ENCODE data around the gene C22orf39. TPM values are rescaled to one million over a fixed set of nuclear protein-coding genes. Genes with fewer than 3 reads are reported as not detected.

C22orf39 gene
- polyA plus RNA-seq, 1 of the 3 experiments (the other 2 are of a cell fraction): 17.7 TPM

DNA sequence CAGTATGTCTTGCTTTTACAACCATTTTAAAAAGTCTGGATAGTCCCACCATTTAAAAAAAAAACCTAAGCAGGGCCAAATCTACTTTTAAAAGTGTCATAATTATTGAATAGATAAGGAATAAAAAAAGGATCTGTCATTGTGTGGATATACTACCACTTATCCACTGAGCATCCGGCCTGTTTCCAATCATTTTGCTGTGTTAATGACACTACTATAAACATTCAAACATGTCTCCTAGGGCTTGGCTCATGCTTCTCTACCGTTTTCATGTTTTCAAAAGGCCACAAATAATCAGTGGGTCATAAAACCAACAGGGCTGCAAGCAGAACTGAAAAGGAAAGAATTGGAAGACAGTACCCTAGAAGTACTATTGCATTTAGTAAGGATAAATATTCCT lies 12.5 kb upstream of the C22orf39 start:
- no peaks in the 10 kb centered on the region for H3K79me2 ChIP-seq (ENCODE audit: insufficient read depth)
- no peaks in the 10 kb centered on the region for H4K20me1 ChIP-seq (ENCODE audit: insufficient read depth)
- peaks cover 69 to 82% of the 10 kb centered on the region in 2 experiments for H3K36me3 ChIP-seq (replicated peaks in 1 of 2; ENCODE audit: control insufficient read depth in 1 of 2, insufficient read depth in 2 of 2, low read length in 1 of 2)
- no peak for DNase-seq
- H3K27me3 ChIP-seq (ENCODE audit: insufficient read depth): no peaks in the 10 kb centered on the region
- no peak overlapping the region for H3K4me2 ChIP-seq
- TF ChIP-seq, protein P1, sequence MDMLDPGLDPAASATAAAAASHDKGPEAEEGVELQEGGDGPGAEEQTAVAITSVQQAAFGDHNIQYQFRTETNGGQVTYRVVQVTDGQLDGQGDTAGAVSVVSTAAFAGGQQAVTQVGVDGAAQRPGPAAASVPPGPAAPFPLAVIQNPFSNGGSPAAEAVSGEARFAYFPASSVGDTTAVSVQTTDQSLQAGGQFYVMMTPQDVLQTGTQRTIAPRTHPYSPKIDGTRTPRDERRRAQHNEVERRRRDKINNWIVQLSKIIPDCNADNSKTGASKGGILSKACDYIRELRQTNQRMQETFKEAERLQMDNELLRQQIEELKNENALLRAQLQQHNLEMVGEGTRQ (IDR thresholded peaks at IDR 0.05; ENCODE audit: borderline replicate concordance, low read depth, low read length): no peak
- no peak for TF ChIP-seq NRF1 (IDR thresholded peaks at IDR 0.05; ENCODE audit: low read depth, low read length)
- TF ChIP-seq YY1 (IDR thresholded peaks at IDR 0.05; ENCODE audit: low read depth): no peak
- TF ChIP-seq ELF1 (IDR thresholded peaks at IDR 0.05): no peak
- no peak for TF ChIP-seq RAD21 (IDR thresholded peaks at IDR 0.05; ENCODE audit: low read length)
- TF ChIP-seq, protein P2, sequence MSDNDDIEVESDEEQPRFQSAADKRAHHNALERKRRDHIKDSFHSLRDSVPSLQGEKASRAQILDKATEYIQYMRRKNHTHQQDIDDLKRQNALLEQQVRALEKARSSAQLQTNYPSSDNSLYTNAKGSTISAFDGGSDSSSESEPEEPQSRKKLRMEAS (IDR thresholded peaks at IDR 0.05; ENCODE audit: low read depth): no peak
- TF ChIP-seq TEAD4 (IDR thresholded peaks at IDR 0.05; ENCODE audit: borderline replicate concordance, insufficient read depth): no peak
- no peaks in the 10 kb centered on the region for H3K9me3 ChIP-seq
- H2AFZ ChIP-seq (ENCODE audit: low read depth): no peak overlapping the region
- no peaks in the 10 kb centered on the region; a peak in 1 of 4 replicates for H3K4me1 ChIP-seq (ENCODE audit: control insufficient read depth in 1 of 2, insufficient read depth in 2 of 2, low read depth in 1 of 2, low read length in 1 of 2)
- no peaks in the 10 kb centered on the region for H3F3A ChIP-seq (replicated peaks; ENCODE audit: insufficient read depth)
- CTCF ChIA-PET: no interaction called here
- H3K27ac ChIP-seq (ENCODE audit: low read depth in 2 of 2, low read length in 1 of 2): no peak overlapping the region
- POLR2A ChIA-PET: no interaction called here
- WGBS (ENCODE audit: low lambda C conversion rate): 98% methylated on average over 2 of the region's 2 CpGs
- no peak overlapping the region for H3K4me3 ChIP-seq (ENCODE audit: low read depth in 2 of 2, low read length in 1 of 2)
- H3K9ac ChIP-seq: no peak overlapping the region
- no peaks in the 10 kb centered on the region for H3K9me2 ChIP-seq

DNA sequence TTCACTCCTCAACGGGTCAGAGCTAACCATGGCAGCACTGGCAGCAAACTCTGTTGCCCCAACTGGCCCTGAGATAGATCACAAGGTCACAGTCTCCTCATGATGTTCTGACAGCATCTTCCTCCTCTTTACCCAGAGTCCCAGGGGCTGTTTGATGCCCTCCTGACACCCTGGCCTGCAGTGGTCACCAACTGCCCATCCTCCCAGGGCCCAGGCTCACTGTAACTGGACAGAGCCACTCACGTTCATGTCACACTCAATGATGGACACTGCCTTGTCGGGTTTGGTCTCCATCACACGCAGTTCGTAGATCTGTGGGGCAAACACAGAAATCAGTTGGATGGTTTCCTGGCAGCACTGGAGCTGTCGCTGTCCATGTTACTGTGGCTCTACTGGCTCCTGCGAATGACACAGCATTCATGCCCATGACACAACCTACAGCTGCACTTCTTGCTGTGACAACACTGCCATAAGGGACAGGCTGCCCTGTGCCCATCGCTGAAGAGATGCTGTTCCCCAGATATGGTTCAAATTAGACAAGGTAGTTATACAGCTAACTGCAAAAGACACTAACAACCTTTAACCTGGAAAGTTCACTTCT lies 10.4 kb upstream of the C22orf39 start:
- H3K4me3 ChIP-seq (ENCODE audit: low read depth in 2 of 2, low read length in 1 of 2): no peak overlapping the region
- H3K27me3 ChIP-seq (ENCODE audit: insufficient read depth): no peaks in the 10 kb centered on the region
- H2AFZ ChIP-seq (ENCODE audit: low read depth): no peak overlapping the region
- H3K9ac ChIP-seq: no peak overlapping the region
- no peaks in the 10 kb centered on the region for H3K9me2 ChIP-seq
- no peaks in the 10 kb centered on the region for H3K79me2 ChIP-seq (ENCODE audit: insufficient read depth)
- TF ChIP-seq RCOR1 (IDR thresholded peaks at IDR 0.05; ENCODE audit: low read length) (no peak), ELF1 (IDR thresholded peaks at IDR 0.05) (no peak), NRF1 (IDR thresholded peaks at IDR 0.05; ENCODE audit: low read depth, low read length) (no peak), YY1 (IDR thresholded peaks at IDR 0.05; ENCODE audit: low read depth) (no peak), RFX5 (IDR thresholded peaks at IDR 0.05; ENCODE audit: low read length) (no peak), POLR2AphosphoS5 (IDR thresholded peaks at IDR 0.05; ENCODE audit: low read depth, low read length) (no peak), FOXM1 (IDR thresholded peaks at IDR 0.05; ENCODE audit: low read depth) (no peak)
- TF ChIP-seq, protein P2 (IDR thresholded peaks at IDR 0.05; ENCODE audit: low read depth): no peak
- TF ChIP-seq, protein P3, sequence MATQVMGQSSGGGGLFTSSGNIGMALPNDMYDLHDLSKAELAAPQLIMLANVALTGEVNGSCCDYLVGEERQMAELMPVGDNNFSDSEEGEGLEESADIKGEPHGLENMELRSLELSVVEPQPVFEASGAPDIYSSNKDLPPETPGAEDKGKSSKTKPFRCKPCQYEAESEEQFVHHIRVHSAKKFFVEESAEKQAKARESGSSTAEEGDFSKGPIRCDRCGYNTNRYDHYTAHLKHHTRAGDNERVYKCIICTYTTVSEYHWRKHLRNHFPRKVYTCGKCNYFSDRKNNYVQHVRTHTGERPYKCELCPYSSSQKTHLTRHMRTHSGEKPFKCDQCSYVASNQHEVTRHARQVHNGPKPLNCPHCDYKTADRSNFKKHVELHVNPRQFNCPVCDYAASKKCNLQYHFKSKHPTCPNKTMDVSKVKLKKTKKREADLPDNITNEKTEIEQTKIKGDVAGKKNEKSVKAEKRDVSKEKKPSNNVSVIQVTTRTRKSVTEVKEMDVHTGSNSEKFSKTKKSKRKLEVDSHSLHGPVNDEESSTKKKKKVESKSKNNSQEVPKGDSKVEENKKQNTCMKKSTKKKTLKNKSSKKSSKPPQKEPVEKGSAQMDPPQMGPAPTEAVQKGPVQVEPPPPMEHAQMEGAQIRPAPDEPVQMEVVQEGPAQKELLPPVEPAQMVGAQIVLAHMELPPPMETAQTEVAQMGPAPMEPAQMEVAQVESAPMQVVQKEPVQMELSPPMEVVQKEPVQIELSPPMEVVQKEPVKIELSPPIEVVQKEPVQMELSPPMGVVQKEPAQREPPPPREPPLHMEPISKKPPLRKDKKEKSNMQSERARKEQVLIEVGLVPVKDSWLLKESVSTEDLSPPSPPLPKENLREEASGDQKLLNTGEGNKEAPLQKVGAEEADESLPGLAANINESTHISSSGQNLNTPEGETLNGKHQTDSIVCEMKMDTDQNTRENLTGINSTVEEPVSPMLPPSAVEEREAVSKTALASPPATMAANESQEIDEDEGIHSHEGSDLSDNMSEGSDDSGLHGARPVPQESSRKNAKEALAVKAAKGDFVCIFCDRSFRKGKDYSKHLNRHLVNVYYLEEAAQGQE (IDR thresholded peaks at IDR 0.05; ENCODE audit: low read depth, low read length): no peak
- TF ChIP-seq, protein P4, sequence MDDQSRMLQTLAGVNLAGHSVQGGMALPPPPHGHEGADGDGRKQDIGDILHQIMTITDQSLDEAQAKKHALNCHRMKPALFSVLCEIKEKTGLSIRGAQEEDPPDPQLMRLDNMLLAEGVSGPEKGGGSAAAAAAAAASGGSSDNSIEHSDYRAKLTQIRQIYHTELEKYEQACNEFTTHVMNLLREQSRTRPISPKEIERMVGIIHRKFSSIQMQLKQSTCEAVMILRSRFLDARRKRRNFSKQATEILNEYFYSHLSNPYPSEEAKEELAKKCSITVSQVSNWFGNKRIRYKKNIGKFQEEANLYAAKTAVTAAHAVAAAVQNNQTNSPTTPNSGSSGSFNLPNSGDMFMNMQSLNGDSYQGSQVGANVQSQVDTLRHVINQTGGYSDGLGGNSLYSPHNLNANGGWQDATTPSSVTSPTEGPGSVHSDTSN (IDR thresholded peaks at IDR 0.05): no peak
- H3K27ac ChIP-seq (ENCODE audit: low read depth in 2 of 2, low read length in 1 of 2): no peak overlapping the region
- H3K4me1 ChIP-seq (ENCODE audit: control insufficient read depth in 1 of 2, insufficient read depth in 2 of 2, low read depth in 1 of 2, low read length in 1 of 2): no peaks in the 10 kb centered on the region
- 94% methylated on average over 8 of the region's 8 CpGs for WGBS (ENCODE audit: low lambda C conversion rate)
- H3K4me2 ChIP-seq: no peak overlapping the region
- H4K20me1 ChIP-seq (ENCODE audit: insufficient read depth): no peaks in the 10 kb centered on the region
- DNase-seq: no peak
- ChIA-PET POLR2A (no interaction called here), CTCF (interaction anchor here (0.8 to 1.5 kb wide), 4 partner anchors 14 to 172 kb away, joined by 3 to 5 read pairs (median 4); no protein-coding TSS in a partner anchor)
- no peaks in the 10 kb centered on the region for H3F3A ChIP-seq (replicated peaks; ENCODE audit: insufficient read depth)
- H3K9me3 ChIP-seq: no peaks in the 10 kb centered on the region
- H3K36me3 ChIP-seq (replicated peaks in 1 of 2; ENCODE audit: control insufficient read depth in 1 of 2, insufficient read depth in 2 of 2, low read length in 1 of 2): peaks cover 70 to 77% of the 10 kb centered on the region in 2 experiments

All from SK-N-SH (cell line).